Psoas muscle (tissue), 8 donors: ENCODE data around the gene MARCO. TPM values are rescaled to one million over a fixed set of nuclear protein-coding genes. Genes with fewer than 3 reads are reported as not detected.

Experiments used
- ATAC-seq, 4 donors: fragments of 200-7000 bp; cut with Tn5 transposase; one replicate each; pipeline ENCODE4 v1.9.1; 2020; ENCODE audit warnings: moderate library complexity in 3 of 4, mild to moderate bottlenecking in 2 of 4
- DNase-seq, 2 donors: peaks; one replicate each; pipeline ENCODE4 v3.0.0-alpha.2; 2020
- H3K27ac ChIP-seq: fragments of 200-600 bp; one replicate; pipeline ENCODE4 v1.8.0; 2022
- H3K27me3 ChIP-seq, 3 donors: fragments of 200-600 bp in 1 of 3; one replicate each; pipeline versions ENCODE4 v1.6.1 to v1.8.0; 2013 to 2022; ENCODE audit warnings: low read length in 2 of 3, mild to moderate bottlenecking in 2 of 3, moderate library complexity in 1 of 3; ENCODE audit not compliant: insufficient read depth in 3 of 3
- H3K36me3 ChIP-seq, 2 donors: fragments of 200-600 bp in 1 of 2; one replicate each; pipeline versions ENCODE4 v1.6.1 to v1.8.0; 2013 to 2022; ENCODE audit warnings: low read depth in 1 of 2, mild to moderate bottlenecking in 1 of 2, moderate library complexity in 1 of 2; ENCODE audit not compliant: insufficient read depth in 1 of 2
- H3K4me1 ChIP-seq: fragments of 200-600 bp; one replicate; pipeline ENCODE4 v1.8.0; 2022
- H3K4me3 ChIP-seq: fragments of 200-600 bp; one replicate; pipeline ENCODE4 v1.8.0; 2022; ENCODE audit warnings: mild to moderate bottlenecking
- H3K9me3 ChIP-seq: fragments of 200-600 bp; one replicate; pipeline ENCODE4 v1.8.0; 2022
- CTCF ChIP-seq: fragments of 200-600 bp; IDR thresholded peaks from one replicate; pipeline ENCODE4 v1.8.0; 2022; ENCODE audit warnings: antibody characterized with exemption
- WGBS, 3 donors: extraction: QIAGEN DNeasy Blood & Tissue Kit; methylation state at CpG; one replicate each; pipeline versions ENCODE4 v1.1.6 to v1.1.7; 2013; 5-methylcytosine and 5-hydroxymethylcytosine counted together
- intact Hi-C, 2 donors: fragments of 100-400 bp; cut with DNase I; formaldehyde crosslinking; loops; one replicate each; pipeline versions ENCODE4 v1.11.0 to v1.14.2; 2022
- polyA plus RNA-seq, 3 donors: library from polyadenylated mRNA; stranded (reverse); fragments of 200-250 nt; gene quantifications; one replicate each; pipeline ENCODE4 v1.2.3, GENCODE V29; 2013
- total RNA-seq, 4 donors: library from RNA; stranded (reverse); fragmentation: NEBNext Ultra II Directional in 2 of 4; extraction: Animal tissue kit (Norgen Biotek cat#: 25700) in 2 of 4; gene quantifications; one replicate each; pipeline versions ENCODE4 v1.2.1 to v1.2.4, GENCODE V29; 2021 to 2023
- donor health status: healthy with polysubstance abuse.
- donor health status: DM: no; HTN: no; CAD: no; lungs with moderate emphysema.
- donor health status: Bipolar disorder and iron deficiency.
- donor health status: healthy.
- donor health status: DM: yes; HTN: yes; CAD: no.
- donor health status: DM: no; HTN: no; CAD: no.
- donor health status: DM: no; HTN: no; CAD: no.
- donor health status: DM: yes; HTN: yes; CAD: no.

MARCO gene
- total and polyA plus RNA-seq, 7 donors, result 0.18 to 6.1 (median 2.6) TPM

GRCh38 chr2:118909191-118909590 is 32.8 kb upstream of the MARCO start:
- H3K27me3 ChIP-seq, result no peaks in the 10 kb centered on the region
- WGBS, 3 donors, result 73 to 78% (median 75%) methylated on average over 4 of the region's 4 CpGs
- DNase-seq (no peak), ATAC-seq (no peak)
- no peaks in the 10 kb centered on the region for H3K9me3 ChIP-seq
- no peak for TF ChIP-seq CTCF
- H3K4me1 ChIP-seq, result no peaks in the 10 kb centered on the region
- intact Hi-C loops, result no loop called here
- H3K36me3 ChIP-seq, result no peaks in the 10 kb centered on the region
- no peak overlapping the region for H3K4me3 ChIP-seq
- H3K27ac ChIP-seq, result no peak overlapping the region

GRCh38 chr2:118911166-118911856 is 30.7 kb upstream of the MARCO start:
- ATAC-seq (no peak), DNase-seq (no peak)
- WGBS, 3 donors, result 52 to 60% (median 60%) methylated on average over 5 of the region's 5 CpGs
- peaks cover 4% of the 10 kb centered on the region for H3K4me1 ChIP-seq
- TF ChIP-seq CTCF, result no peak
- H3K4me3 ChIP-seq, result no peak overlapping the region
- no peaks in the 10 kb centered on the region for H3K27me3 ChIP-seq
- H3K36me3 ChIP-seq, result no peaks in the 10 kb centered on the region
- intact Hi-C loops, result no loop called here
- H3K9me3 ChIP-seq, result no peaks in the 10 kb centered on the region
- H3K27ac ChIP-seq, result no peak overlapping the region

- H3K9me3 ChIP-seq, result no peaks in the 10 kb centered on the region
- peaks cover 4% of the 10 kb centered on the region for H3K4me1 ChIP-seq
- H3K27ac ChIP-seq, result no peak overlapping the region
- DNase-seq, result no peak
- H3K36me3 ChIP-seq, result no peaks in the 10 kb centered on the region
- 69 to 83% (median 82%) methylated on average over 8 of the region's 8 CpGs for WGBS, 3 donors
- no peak overlapping the region for H3K4me3 ChIP-seq
- no peaks in the 10 kb centered on the region for H3K27me3 ChIP-seq
- no peak for TF ChIP-seq CTCF
- ATAC-seq, result no peak
- intact Hi-C loops, result no loop called here
Measured at GRCh38 chr2:118911936-118912335, 30.1 kb upstream of the MARCO start.

GRCh38 chr2:118913131-118913802 is 28.7 kb upstream of the MARCO start:
- DNase-seq, result no peak
- ATAC-seq, result no peak
- WGBS, 3 donors, result 52 to 62% (median 55%) methylated on average over 3 of the region's 3 CpGs
- H3K27ac ChIP-seq, result peak overlapping the region; percentile 10
- no peaks in the 10 kb centered on the region for H3K27me3 ChIP-seq
- H3K4me1 ChIP-seq, result peaks cover 4% of the 10 kb centered on the region
- intact Hi-C loops, result no loop called here
- H3K9me3 ChIP-seq, result no peaks in the 10 kb centered on the region
- H3K4me3 ChIP-seq, result no peak overlapping the region
- H3K36me3 ChIP-seq, result no peaks in the 10 kb centered on the region
- TF ChIP-seq CTCF, result no peak
